IMR-90 (cell line): ENCODE results near the gene KDSR.

Experiments used
- BHLHE40 ChIP-seq: fragments of 150-350 bp; IDR thresholded peaks from 2 replicates; pipeline ENCODE4 v1.6.1; 2016; ENCODE audit warnings: mild to moderate bottlenecking, low read depth, low read length
- CHD1 ChIP-seq: IDR thresholded peaks from 2 replicates; pipeline ENCODE4 v1.6.1; 2012; ENCODE audit warnings: low read depth, low read length, improper control_type of control experiment
- CTCF ChIP-seq: conservative IDR thresholded peaks from 2 replicates; pipeline ENCODE4 v1.5.1; 2012; ENCODE audit warnings: mild to moderate bottlenecking, low read depth, low read length, improper control_type of control experiment
- FOS ChIP-seq: fragments of 150-350 bp; IDR thresholded peaks from 2 replicates; pipeline ENCODE4 v1.6.1; 2016; ENCODE audit warnings: low read depth, low read length
- MAFK ChIP-seq: IDR thresholded peaks from 2 replicates; pipeline ENCODE4 v1.6.1; 2012; ENCODE audit warnings: low read depth, low read length, improper control_type of control experiment
- MXI1 ChIP-seq: IDR thresholded peaks from 2 replicates; pipeline ENCODE4 v1.6.1; 2012; ENCODE audit warnings: low read depth, mild to moderate bottlenecking, low read length, moderate library complexity, borderline replicate concordance
- POLR2A ChIP-seq: IDR thresholded peaks from 2 replicates; pipeline ENCODE4 v1.6.1; 2012; ENCODE audit warnings: mild to moderate bottlenecking, low read depth, low read length
- RAD21 ChIP-seq: IDR thresholded peaks from 2 replicates; pipeline ENCODE4 v1.6.1; 2012; ENCODE audit warnings: low read length, improper control_type of control experiment
- RFX5 ChIP-seq: IDR thresholded peaks from 2 replicates; pipeline ENCODE4 v1.8.0; 2012; ENCODE audit warnings: low read depth, mild to moderate bottlenecking, low read length, moderate library complexity
- SMC3 ChIP-seq: fragments of 150-350 bp; IDR thresholded peaks from 2 replicates; pipeline ENCODE4 v1.6.1; 2016; ENCODE audit warnings: low read depth, mild to moderate bottlenecking, antibody characterized with exemption, low read length, moderate library complexity
- USF2 ChIP-seq: fragments of 150-350 bp; IDR thresholded peaks from 2 replicates; pipeline ENCODE4 v1.6.1; 2017; ENCODE audit warnings: mild to moderate bottlenecking, antibody characterized with exemption, low read length, low read depth

- TF ChIP-seq POLR2A (no peak), CHD1 (no peak), FOS (no peak), CTCF (no peak), RFX5 (no peak), USF2 (no peak), BHLHE40 (no peak), MXI1 (no peak), RAD21 (no peak), MAFK (no peak), SMC3 (no peak)
These were observed 35.9 kb downstream of the KDSR start for GRCh38 chr18:63331105-63331504.
